Measurements from ENCODE around the gene TSKU.

The TSKU gene

DNA sequence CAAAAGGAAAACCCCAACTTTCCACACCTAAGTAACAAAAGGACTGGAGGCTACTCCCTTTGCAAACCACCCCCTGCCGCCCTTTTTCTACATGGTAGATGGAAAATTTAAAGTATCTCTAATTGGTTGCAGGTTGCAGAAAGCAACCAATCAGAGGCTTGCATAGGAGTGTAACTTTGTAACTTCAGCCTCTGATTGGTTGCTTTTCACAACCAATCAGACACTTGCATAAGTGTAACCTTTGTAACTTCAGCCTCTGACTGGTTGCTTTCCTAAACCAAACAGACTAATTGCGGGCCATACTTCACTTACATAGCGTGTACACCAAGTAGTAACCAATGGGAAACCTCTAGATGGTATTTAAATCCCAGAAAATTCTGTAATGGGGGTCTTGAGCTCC is 60.8 kb downstream of the TSKU start:
- Histone ChIP-seq H3K27me3 (no peaks in the 10 kb centered on the region), H3K4me1 (no peaks in the 10 kb centered on the region), H3K36me3 (no peaks in the 10 kb centered on the region), H3K9me3 (no peaks in the 10 kb centered on the region), H3K27ac (no peak overlapping the region), H3K4me3 (no peak overlapping the region)
- intact Hi-C loops (cut with DNase I; ENCODE audit: low total_unique reads), result no loop called here
- TF ChIP-seq, protein P1, sequence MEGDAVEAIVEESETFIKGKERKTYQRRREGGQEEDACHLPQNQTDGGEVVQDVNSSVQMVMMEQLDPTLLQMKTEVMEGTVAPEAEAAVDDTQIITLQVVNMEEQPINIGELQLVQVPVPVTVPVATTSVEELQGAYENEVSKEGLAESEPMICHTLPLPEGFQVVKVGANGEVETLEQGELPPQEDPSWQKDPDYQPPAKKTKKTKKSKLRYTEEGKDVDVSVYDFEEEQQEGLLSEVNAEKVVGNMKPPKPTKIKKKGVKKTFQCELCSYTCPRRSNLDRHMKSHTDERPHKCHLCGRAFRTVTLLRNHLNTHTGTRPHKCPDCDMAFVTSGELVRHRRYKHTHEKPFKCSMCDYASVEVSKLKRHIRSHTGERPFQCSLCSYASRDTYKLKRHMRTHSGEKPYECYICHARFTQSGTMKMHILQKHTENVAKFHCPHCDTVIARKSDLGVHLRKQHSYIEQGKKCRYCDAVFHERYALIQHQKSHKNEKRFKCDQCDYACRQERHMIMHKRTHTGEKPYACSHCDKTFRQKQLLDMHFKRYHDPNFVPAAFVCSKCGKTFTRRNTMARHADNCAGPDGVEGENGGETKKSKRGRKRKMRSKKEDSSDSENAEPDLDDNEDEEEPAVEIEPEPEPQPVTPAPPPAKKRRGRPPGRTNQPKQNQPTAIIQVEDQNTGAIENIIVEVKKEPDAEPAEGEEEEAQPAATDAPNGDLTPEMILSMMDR (IDR thresholded peaks at IDR 0.05), result no peak
- no peak for DNase-seq

DNA sequence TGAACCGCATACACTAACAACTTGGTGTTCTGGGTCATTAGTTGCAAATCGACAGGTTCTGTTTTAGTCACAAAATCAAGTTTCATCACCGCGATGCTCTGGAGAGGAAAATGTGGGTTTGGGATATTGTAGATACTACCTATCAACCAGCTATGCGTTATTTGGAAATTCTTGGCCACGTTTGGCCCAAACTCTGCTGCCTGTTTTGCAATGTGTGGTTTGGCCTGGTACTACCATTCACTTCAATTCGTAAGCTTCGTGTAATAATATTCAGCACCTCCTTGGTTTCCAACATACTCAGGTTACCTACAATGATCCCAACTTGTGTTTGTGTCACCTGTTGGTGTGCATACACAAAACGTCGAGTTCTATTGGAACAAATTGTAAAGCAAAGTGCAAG is 61.4 kb downstream of the TSKU start:
- no peaks in the 10 kb centered on the region for H3K9me3 ChIP-seq
- TF ChIP-seq, protein P1 (IDR thresholded peaks at IDR 0.05), result no peak
- intact Hi-C loops (cut with DNase I; ENCODE audit: low total_unique reads), result no loop called here
- no peaks in the 10 kb centered on the region for H3K36me3 ChIP-seq
- DNase-seq, result no peak
- no peak overlapping the region for H3K27ac ChIP-seq
- no peaks in the 10 kb centered on the region for H3K4me1 ChIP-seq
- no peaks in the 10 kb centered on the region for H3K27me3 ChIP-seq
- H3K4me3 ChIP-seq, result no peak overlapping the region

DNA sequence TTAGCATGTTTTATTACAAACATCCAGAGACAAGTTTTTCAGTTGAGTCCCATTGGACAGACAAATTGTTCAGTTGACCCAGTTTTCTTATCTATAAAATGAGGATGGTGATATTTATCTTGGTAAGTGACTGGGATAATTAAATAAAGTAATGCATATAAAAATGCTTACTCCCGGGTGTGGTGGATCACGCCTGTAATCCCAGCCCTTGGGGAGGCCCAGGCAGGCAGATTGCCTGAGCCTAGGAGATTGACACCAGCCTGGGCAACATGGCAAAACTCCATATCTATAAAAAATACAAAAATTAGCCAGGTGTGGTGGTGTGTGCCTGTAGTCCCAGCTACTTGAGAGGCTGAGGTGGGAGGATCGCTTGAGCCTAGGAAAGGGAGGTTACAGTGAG is 61.9 kb downstream of the TSKU start:
- Histone ChIP-seq H3K9me3 (no peaks in the 10 kb centered on the region), H3K27ac (no peak overlapping the region), H3K36me3 (no peaks in the 10 kb centered on the region), H3K4me3 (no peak overlapping the region), H3K4me1 (peaks cover 0 to 4% (median under 1%) of the 10 kb centered on the region in 4 donors), H3K27me3 (no peaks in the 10 kb centered on the region)
- intact Hi-C loops (cut with DNase I; ENCODE audit: low total_unique reads), result no loop called here
- TF ChIP-seq, protein P1 (IDR thresholded peaks at IDR 0.05), result no peak
- DNase-seq, result no peak

DNA sequence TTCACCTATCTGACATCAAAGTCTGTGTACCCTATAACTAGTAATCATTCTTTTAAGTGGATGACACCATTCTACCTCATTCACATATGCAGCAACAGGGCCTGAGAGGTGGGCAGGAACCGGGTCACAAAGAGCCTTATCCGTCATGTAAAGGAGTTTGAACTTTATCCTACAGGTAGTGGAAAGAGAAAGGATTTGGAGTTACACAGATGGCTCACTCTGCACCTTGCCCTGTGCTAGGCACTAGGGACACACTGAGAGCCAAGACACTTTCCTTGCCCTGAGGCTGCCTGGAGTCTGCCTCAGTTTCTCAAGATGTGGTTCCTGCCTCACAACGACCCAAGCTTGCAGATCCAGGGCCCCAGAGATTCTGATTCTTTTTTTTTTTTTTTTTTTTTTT is 63.3 kb downstream of the TSKU start:
- Histone ChIP-seq H3K9me3 (no peaks in the 10 kb centered on the region), H3K4me3 (no peak overlapping the region), H3K27ac (no peak overlapping the region), H3K4me1 (peaks cover 0 to 16% (median 6%) of the 10 kb centered on the region in 4 donors), H3K36me3 (no peaks in the 10 kb centered on the region), H3K27me3 (no peaks in the 10 kb centered on the region)
- intact Hi-C loops (cut with DNase I; ENCODE audit: low total_unique reads), result no loop called here
- TF ChIP-seq, protein P1 (IDR thresholded peaks at IDR 0.05), result no peak
- no peak for DNase-seq
